Colonic mucosa (tissue), 4 donors: ENCODE results near the gene OR5K3. TPM values are rescaled to one million over a fixed set of nuclear protein-coding genes. Genes with fewer than 3 reads are reported as not detected.

Source experiments
- DNase-seq: peaks from one replicate; pipeline ENCODE4 v3.0.0-alpha.2; 2020
- H3K27ac ChIP-seq: fragments of 200-600 bp; one replicate; pipeline ENCODE4 v1.8.0; 2021
- H3K27me3 ChIP-seq: fragments of 200-600 bp; one replicate; pipeline ENCODE4 v1.8.0; 2021
- H3K36me3 ChIP-seq: fragments of 200-600 bp; one replicate; pipeline ENCODE4 v1.8.0; 2021
- H3K4me1 ChIP-seq: fragments of 200-600 bp; one replicate; pipeline ENCODE4 v1.8.0; 2021; ENCODE audit warnings: mild to moderate bottlenecking
- H3K4me3 ChIP-seq: fragments of 200-600 bp; one replicate; pipeline ENCODE4 v1.8.0; 2021
- H3K9ac ChIP-seq, 2 donors: one replicate each; pipeline ENCODE4 v1.7.0; 2013; ENCODE audit warnings: control low read depth in 2 of 2, low read depth in 2 of 2, low read length in 2 of 2
- H3K9me3 ChIP-seq: fragments of 200-600 bp; one replicate; pipeline ENCODE4 v1.8.0; 2021
- CTCF ChIP-seq: fragments of 200-600 bp; IDR thresholded peaks from one replicate; pipeline ENCODE4 v1.8.0; 2022; ENCODE audit warnings: antibody characterized with exemption, mild to moderate bottlenecking
- intact Hi-C: fragments of 100-400 bp; cut with DNase I; formaldehyde crosslinking; loops from one replicate; pipeline ENCODE4 v1.14.1; 2022
- total RNA-seq, 2 donors: library from RNA; stranded (reverse); fragmentation: NEBNext Ultra II Directional in 1 of 2; extraction: Animal tissue kit (Norgen Biotek cat#: 25700) in 1 of 2; gene quantifications; one replicate each; pipeline ENCODE4 v1.2.1, GENCODE V29; 2021
- donor health status: healthy.
- donor health status: DM: no; HTN: no; CAD: no.
- donor health status: DM: no; HTN: no; CAD: no.

Gene OR5K3
- not detected for total RNA-seq

GRCh38 chr3:98390366-98390765, at the start of gene OR5K3:
Gene OR5K3 (plus strand): TSS chr3:98390666. CDS start chr3:98390666, 0 bp downstream.
- H3K36me3 ChIP-seq = no peaks in the 10 kb centered on the region

GRCh38 chr3:98341758-98342157, 48.7 kb upstream of the OR5K3 start:
- Histone ChIP-seq H3K9ac (no peak overlapping the region), H3K36me3 (no peaks in the 10 kb centered on the region), H3K27me3 (no peaks in the 10 kb centered on the region), H3K9me3 (no peaks in the 10 kb centered on the region), H3K4me1 (no peaks in the 10 kb centered on the region), H3K4me3 (no peak overlapping the region), H3K27ac (no peak overlapping the region)
- DNase-seq = no peak
- TF ChIP-seq CTCF = no peak
- intact Hi-C loops = loop anchor here (10.0 kb wide), 1 partner anchor 243 kb away; no protein-coding TSS in a partner anchor

More at GRCh38 chr3:98390366-98390765, at the start of gene OR5K3:
- DNase-seq = no peak
- H3K4me3 ChIP-seq = no peak within 1 kb of the TSS
- intact Hi-C loops = no loop called here
- no peaks in the 10 kb centered on the region for H3K4me1 ChIP-seq
- no peak within 1 kb of the TSS for H3K27ac ChIP-seq
- H3K9me3 ChIP-seq = no peaks in the 10 kb centered on the region
- no peaks in the 10 kb centered on the region for H3K27me3 ChIP-seq
- no peak within 1 kb of the TSS for H3K9ac ChIP-seq
- TF ChIP-seq CTCF = no peak

GRCh38 chr3:98343647-98344507, 46.6 kb upstream of the OR5K3 start:
- Histone ChIP-seq H3K4me1 (no peaks in the 10 kb centered on the region), H3K36me3 (no peaks in the 10 kb centered on the region), H3K27ac (no peak overlapping the region), H3K4me3 (no peak overlapping the region), H3K27me3 (no peaks in the 10 kb centered on the region), H3K9me3 (no peaks in the 10 kb centered on the region), H3K9ac (no peak overlapping the region)
- intact Hi-C loops = loop anchor here (10.0 kb wide), 1 partner anchor 241 kb away; no protein-coding TSS in a partner anchor
- TF ChIP-seq CTCF = peak; percentile 42
- peak; percentile 48 for DNase-seq

GRCh38 chr3:98350082-98350481, 40.4 kb upstream of the OR5K3 start:
- Histone ChIP-seq H3K27me3 (no peaks in the 10 kb centered on the region), H3K9me3 (no peaks in the 10 kb centered on the region), H3K4me3 (no peak overlapping the region), H3K27ac (no peak overlapping the region), H3K9ac (no peak overlapping the region), H3K4me1 (no peaks in the 10 kb centered on the region), H3K36me3 (no peaks in the 10 kb centered on the region)
- intact Hi-C loops = no loop called here
- no peak for TF ChIP-seq CTCF
- DNase-seq = no peak

GRCh38 chr3:98353554-98353953, 36.9 kb upstream of the OR5K3 start, which contains the start of gene OR5K4:
Gene OR5K4 (plus strand): TSS chr3:98353854. CDS start chr3:98353854, 0 bp downstream.
- H3K27ac ChIP-seq = no peak within 1 kb of the TSS
- intact Hi-C loops = no loop called here
- H3K9me3 ChIP-seq = no peaks in the 10 kb centered on the region
- no peak within 1 kb of the TSS for H3K4me3 ChIP-seq
- no peaks in the 10 kb centered on the region for H3K27me3 ChIP-seq
- H3K9ac ChIP-seq = no peak within 1 kb of the TSS
- H3K36me3 ChIP-seq = no peaks in the 10 kb centered on the region
- no peak for DNase-seq
- H3K4me1 ChIP-seq = no peaks in the 10 kb centered on the region
- TF ChIP-seq CTCF = no peak
